Sigmoid colon (tissue), 4 donors: ENCODE data around the gene C1QTNF1.

Source experiments
- POLR2A ChIP-seq, 2 donors: fragments of 450-650 bp; IDR thresholded peaks; one replicate each; pipeline ENCODE4 v1.6.1; 2016; ENCODE audit warnings: antibody characterized with exemption in 2 of 2, mild to moderate bottlenecking in 2 of 2, moderate library complexity in 2 of 2
- POLR2AphosphoS5 ChIP-seq, 4 donors: sonication (generic); formaldehyde crosslinking; IDR thresholded peaks; one replicate each; pipeline ENCODE4 v1.6.1; 2017; ENCODE audit warnings: antibody characterized with exemption in 4 of 4
- TF ChIP-seq, protein P1 (sequence below), 4 experiments: fragments of 450-650 bp in 3 of 4; fragments of 200-600 bp in 1 of 4; IDR thresholded peaks; one replicate each; pipeline ENCODE4 v1.5.1; 2016 to 2019; ENCODE audit warnings: antibody characterized with exemption in 4 of 4, mild to moderate bottlenecking in 3 of 4, moderate library complexity in 2 of 4

DNA sequence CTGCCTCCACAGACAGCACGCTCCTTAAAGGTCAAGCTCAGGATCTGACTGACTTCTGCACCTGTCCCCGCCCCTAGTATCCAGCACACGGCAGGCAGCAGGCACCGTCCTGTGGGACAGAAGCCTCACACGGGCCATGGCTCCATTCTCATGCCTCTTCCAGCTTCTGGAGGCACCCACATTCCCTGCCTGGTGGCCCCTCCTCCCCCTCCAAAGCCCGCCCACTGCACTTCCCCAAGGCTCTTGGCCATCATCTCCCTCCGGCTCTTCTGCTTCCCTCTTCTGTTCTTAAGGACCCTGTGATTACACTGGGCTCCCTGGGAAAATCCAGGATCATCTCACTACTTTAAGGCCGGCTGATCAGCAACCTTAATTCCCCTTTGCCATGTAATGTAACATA is 17.9 kb upstream of the C1QTNF1 start:
- TF ChIP-seq, protein P1, sequence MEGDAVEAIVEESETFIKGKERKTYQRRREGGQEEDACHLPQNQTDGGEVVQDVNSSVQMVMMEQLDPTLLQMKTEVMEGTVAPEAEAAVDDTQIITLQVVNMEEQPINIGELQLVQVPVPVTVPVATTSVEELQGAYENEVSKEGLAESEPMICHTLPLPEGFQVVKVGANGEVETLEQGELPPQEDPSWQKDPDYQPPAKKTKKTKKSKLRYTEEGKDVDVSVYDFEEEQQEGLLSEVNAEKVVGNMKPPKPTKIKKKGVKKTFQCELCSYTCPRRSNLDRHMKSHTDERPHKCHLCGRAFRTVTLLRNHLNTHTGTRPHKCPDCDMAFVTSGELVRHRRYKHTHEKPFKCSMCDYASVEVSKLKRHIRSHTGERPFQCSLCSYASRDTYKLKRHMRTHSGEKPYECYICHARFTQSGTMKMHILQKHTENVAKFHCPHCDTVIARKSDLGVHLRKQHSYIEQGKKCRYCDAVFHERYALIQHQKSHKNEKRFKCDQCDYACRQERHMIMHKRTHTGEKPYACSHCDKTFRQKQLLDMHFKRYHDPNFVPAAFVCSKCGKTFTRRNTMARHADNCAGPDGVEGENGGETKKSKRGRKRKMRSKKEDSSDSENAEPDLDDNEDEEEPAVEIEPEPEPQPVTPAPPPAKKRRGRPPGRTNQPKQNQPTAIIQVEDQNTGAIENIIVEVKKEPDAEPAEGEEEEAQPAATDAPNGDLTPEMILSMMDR (IDR thresholded peaks at IDR 0.05), result no peak
- TF ChIP-seq POLR2AphosphoS5 (IDR thresholded peaks at IDR 0.05) (no peak), POLR2A (IDR thresholded peaks at IDR 0.05) (no peak)
